ENCODE data around the gene TAOK3. TPM values are rescaled to one million over a fixed set of nuclear protein-coding genes. Genes with fewer than 3 reads are reported as not detected.

TAOK3 gene
- total RNA-seq, 1 donor from 2014 or later = 18.3 TPM

DNA sequence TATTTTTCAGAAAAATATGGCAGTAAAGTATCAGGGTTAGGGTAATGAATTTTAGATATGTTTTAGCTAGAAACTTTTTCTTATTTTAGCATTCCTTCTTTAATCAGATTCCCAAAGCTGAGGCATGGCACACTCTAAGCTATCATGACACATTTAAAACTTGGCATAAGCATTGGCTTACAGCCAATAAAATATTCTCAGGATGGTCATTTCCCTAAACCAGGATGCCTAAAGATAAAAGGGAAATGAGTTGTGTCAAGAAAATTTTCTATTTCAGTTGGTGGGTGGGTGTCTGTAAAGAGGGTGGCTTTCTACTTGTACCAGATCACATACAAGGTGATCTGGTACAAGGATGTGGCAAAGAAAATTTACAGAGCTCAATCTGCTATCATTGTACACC lies 189.0 kb downstream of the TAOK3 start:
- no peak for DNase-seq (ENCODE audit: low spot score)
- Mint-ChIP-seq H3K27me3 (ENCODE audit: low read depth) (no peaks in the 10 kb centered on the region), H3K4me3 (ENCODE audit: unreplicated experiment) (no peak overlapping the region)

DNA sequence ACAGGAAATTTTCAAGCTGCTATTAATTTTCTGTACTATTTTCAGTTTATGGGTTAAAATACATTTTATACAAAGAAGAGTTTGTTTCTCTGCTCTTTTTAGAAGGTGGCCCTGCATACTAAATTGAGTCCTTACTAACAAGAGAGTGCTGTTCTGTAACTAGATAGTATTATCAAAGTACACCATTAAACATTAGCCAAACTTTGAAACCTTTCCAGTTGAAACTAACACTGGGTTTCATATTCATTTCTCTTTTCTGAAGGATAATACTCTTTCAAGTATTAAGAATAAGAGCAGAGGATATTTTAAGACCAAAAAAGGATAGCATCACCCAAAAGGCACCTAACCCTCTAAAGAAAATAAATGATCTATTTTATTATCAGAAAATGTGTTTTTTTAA lies 189.6 kb downstream of the TAOK3 start:
- no peak for DNase-seq (ENCODE audit: low spot score)
- H3K27ac Mint-ChIP-seq (ENCODE audit: unreplicated experiment) = no peak overlapping the region
- peaks cover 34% of the 10 kb centered on the region for H3K4me1 Mint-ChIP-seq (ENCODE audit: low read depth)
- TF ChIP-seq, protein P1, sequence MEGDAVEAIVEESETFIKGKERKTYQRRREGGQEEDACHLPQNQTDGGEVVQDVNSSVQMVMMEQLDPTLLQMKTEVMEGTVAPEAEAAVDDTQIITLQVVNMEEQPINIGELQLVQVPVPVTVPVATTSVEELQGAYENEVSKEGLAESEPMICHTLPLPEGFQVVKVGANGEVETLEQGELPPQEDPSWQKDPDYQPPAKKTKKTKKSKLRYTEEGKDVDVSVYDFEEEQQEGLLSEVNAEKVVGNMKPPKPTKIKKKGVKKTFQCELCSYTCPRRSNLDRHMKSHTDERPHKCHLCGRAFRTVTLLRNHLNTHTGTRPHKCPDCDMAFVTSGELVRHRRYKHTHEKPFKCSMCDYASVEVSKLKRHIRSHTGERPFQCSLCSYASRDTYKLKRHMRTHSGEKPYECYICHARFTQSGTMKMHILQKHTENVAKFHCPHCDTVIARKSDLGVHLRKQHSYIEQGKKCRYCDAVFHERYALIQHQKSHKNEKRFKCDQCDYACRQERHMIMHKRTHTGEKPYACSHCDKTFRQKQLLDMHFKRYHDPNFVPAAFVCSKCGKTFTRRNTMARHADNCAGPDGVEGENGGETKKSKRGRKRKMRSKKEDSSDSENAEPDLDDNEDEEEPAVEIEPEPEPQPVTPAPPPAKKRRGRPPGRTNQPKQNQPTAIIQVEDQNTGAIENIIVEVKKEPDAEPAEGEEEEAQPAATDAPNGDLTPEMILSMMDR (IDR thresholded peaks at IDR 0.05) = no peak
- no peaks in the 10 kb centered on the region for H3K27me3 Mint-ChIP-seq (ENCODE audit: low read depth)
- H3K36me3 Mint-ChIP-seq (ENCODE audit: low read depth) = peaks cover 7% of the 10 kb centered on the region
- H3K9me3 Mint-ChIP-seq (ENCODE audit: low read depth) = no peaks in the 10 kb centered on the region
- no peak overlapping the region for H3K4me3 Mint-ChIP-seq (ENCODE audit: unreplicated experiment)

More for the DNA sequence above, 189.0 kb downstream of the TAOK3 start:
- no peak overlapping the region for H3K27ac Mint-ChIP-seq (ENCODE audit: unreplicated experiment)
- H3K36me3 Mint-ChIP-seq (ENCODE audit: low read depth) = peaks cover 7% of the 10 kb centered on the region
- TF ChIP-seq, protein P1 (IDR thresholded peaks at IDR 0.05) = no peak
- H3K9me3 Mint-ChIP-seq (ENCODE audit: low read depth) = no peaks in the 10 kb centered on the region
- peaks cover 40% of the 10 kb centered on the region for H3K4me1 Mint-ChIP-seq (ENCODE audit: low read depth)

DNA sequence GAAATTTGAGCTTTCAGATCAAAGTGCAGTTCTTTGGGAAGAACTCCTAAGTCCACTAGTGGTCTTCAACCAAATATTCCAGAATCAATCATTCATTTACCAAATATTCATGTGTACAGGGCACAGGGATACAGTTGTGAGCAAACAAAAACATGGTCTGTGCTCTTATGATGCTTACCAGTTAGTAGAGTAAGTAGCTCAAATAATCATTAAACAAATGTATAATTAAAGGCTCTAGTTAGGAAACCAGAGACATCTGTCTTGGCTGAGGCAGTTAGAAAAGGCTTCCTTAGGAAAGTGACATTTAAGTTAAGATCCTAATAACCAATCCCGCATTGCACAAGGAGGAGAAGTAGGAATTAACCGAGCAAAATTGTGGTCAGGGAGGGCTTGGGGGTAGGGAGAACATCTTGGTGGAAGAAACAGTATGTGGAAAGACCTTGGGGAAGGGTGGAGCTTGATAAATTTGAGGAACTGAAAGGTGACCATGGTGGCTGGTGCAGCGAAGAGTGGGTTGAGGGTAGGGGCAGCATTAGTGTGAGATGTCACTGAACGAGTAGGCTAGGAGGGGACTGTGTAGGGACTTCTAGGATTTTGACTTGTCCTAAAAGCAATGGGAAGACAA lies 196.8 kb downstream of the TAOK3 start:
- Mint-ChIP-seq H3K27ac (ENCODE audit: unreplicated experiment) (no peak overlapping the region), H3K36me3 (ENCODE audit: low read depth) (peaks cover 27% of the 10 kb centered on the region)

DNA sequence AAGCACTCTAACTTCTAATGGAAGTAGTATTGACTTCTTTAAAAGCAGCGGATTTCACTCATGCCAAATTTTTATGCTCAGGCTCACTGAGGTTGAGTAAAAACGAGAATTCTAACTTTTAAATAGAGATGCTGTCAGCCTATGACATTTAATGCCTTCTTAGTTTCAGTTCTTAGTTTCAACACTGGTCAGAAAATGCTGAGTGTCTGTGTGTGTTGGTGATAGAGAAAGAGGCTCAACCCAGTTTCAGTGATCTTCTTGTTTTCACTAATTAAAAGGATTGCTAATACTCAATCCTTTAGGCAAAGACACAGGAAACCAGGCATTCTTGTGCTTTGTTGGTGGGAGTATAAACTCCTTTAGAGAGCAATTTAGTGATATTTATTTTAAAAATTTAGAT lies 205.8 kb downstream of the TAOK3 start:
- H3K27me3 Mint-ChIP-seq (ENCODE audit: low read depth) = no peaks in the 10 kb centered on the region
- H3K9me3 Mint-ChIP-seq (ENCODE audit: low read depth) = no peaks in the 10 kb centered on the region
- H3K27ac Mint-ChIP-seq (ENCODE audit: unreplicated experiment) = no peak overlapping the region
- no peak for DNase-seq (ENCODE audit: low spot score)
- H3K4me1 Mint-ChIP-seq (ENCODE audit: low read depth) = no peaks in the 10 kb centered on the region
- peaks cover 22% of the 10 kb centered on the region for H3K36me3 Mint-ChIP-seq (ENCODE audit: low read depth)
- H3K4me3 Mint-ChIP-seq (ENCODE audit: unreplicated experiment) = no peak overlapping the region
- TF ChIP-seq, protein P1 (IDR thresholded peaks at IDR 0.05) = no peak

More for the DNA sequence above, 196.8 kb downstream of the TAOK3 start:
- H3K4me1 Mint-ChIP-seq (ENCODE audit: low read depth) = no peaks in the 10 kb centered on the region
- no peak overlapping the region for H3K4me3 Mint-ChIP-seq (ENCODE audit: unreplicated experiment)
- H3K27me3 Mint-ChIP-seq (ENCODE audit: low read depth) = no peaks in the 10 kb centered on the region
- no peak for DNase-seq (ENCODE audit: low spot score)
- H3K9me3 Mint-ChIP-seq (ENCODE audit: low read depth) = no peaks in the 10 kb centered on the region
- TF ChIP-seq, protein P1 (IDR thresholded peaks at IDR 0.05) = no peak

DNA sequence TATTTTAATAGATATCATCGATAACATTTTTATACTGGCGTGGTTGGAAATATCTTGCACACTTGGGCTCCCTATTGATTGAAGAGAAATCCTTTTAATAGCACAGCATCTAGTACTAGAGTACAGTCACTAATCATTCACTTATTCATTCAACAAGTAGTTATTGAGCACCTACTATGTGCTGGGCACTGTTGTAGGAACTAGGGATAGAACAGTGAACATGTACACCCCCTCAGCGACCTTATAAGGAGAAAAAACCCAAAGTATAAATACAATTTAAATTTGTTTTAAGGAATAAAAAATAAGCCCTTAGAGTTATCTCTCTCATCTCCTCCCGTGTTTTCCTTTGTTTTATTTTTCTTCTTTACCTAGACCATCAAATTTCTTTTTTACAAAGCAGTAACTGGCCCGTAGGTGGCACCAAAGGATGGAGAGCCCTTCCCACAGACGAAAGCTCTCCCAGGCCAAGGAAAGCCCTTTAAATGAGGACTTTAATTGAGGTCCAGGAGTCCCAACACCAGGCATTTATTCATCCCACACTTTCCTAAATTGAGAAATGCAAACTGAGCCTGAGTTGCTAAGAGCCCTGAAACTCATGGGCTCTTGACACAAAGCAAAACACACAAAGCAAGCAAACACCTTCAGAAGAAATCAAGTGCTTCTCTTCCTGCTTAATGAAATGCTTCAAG lies 207.8 kb downstream of the TAOK3 start:
- H3K36me3 Mint-ChIP-seq (ENCODE audit: low read depth) = peaks cover 21% of the 10 kb centered on the region
- TF ChIP-seq, protein P1 (IDR thresholded peaks at IDR 0.05) = peak; percentile 86
- DNase-seq (ENCODE audit: low spot score) = no peak
- no peak overlapping the region for H3K27ac Mint-ChIP-seq (ENCODE audit: unreplicated experiment)
- H3K27me3 Mint-ChIP-seq (ENCODE audit: low read depth) = no peaks in the 10 kb centered on the region
- no peak overlapping the region for H3K4me3 Mint-ChIP-seq (ENCODE audit: unreplicated experiment)
- no peaks in the 10 kb centered on the region for H3K9me3 Mint-ChIP-seq (ENCODE audit: low read depth)
- no peaks in the 10 kb centered on the region for H3K4me1 Mint-ChIP-seq (ENCODE audit: low read depth)
